HFF-Myc (cell line): Measurements from ENCODE around the gene FASN.
A peak's percentile ranks its signal among the peaks of the same experiment; 100 is the strongest.

ENCODE experiments used
- DNase-seq: peaks from one replicate; pipeline ENCODE4 v3.0.0-alpha.2; 2011; ENCODE audit warnings: low read depth; ENCODE audit errors: extremely low read depth
- H3K4me3 ChIP-seq: replicated peaks from 2 replicates; pipeline ENCODE4 v1.5.1; 2011; ENCODE audit warnings: low read depth, mild to moderate bottlenecking, control low read depth, low read length
- CTCF ChIP-seq: IDR thresholded peaks from 2 replicates; pipeline ENCODE4 v1.5.1; 2012; ENCODE audit warnings: mild to moderate bottlenecking, low read depth, low read length, control low read depth; ENCODE audit errors: missing control alignments

The FASN gene

GRCh38 chr17:82110298-82110697 is 12.3 kb upstream of the FASN start:
- no peak for TF ChIP-seq CTCF
- no peak for DNase-seq
- no peak overlapping the region for H3K4me3 ChIP-seq

GRCh38 chr17:82108961-82109475 is 11.0 kb upstream of the FASN start:
- no peak for DNase-seq
- no peak overlapping the region for H3K4me3 ChIP-seq
- no peak for TF ChIP-seq CTCF

- no peak for DNase-seq
- TF ChIP-seq CTCF: no peak
Measured at GRCh38 chr17:82108496-82108945, 10.5 kb upstream of the FASN start.

GRCh38 chr17:82108038-82108437 is 10.0 kb upstream of the FASN start:
- no peak overlapping the region for H3K4me3 ChIP-seq
- TF ChIP-seq CTCF: no peak
- no peak for DNase-seq

More at GRCh38 chr17:82108496-82108945, 10.5 kb upstream of the FASN start:
- H3K4me3 ChIP-seq: no peak overlapping the region

GRCh38 chr17:82107341-82107860 is 9.4 kb upstream of the FASN start:
- no peak overlapping the region for H3K4me3 ChIP-seq
- DNase-seq: no peak
- TF ChIP-seq CTCF: peak; percentile 21

GRCh38 chr17:82106688-82107305 is 8.8 kb upstream of the FASN start:
- no peak for TF ChIP-seq CTCF
- DNase-seq: no peak
- H3K4me3 ChIP-seq: no peak overlapping the region
